ENCODE data around the gene IL10RA. TPM values are rescaled to one million over a fixed set of nuclear protein-coding genes. Genes with fewer than 3 reads are reported as not detected.

The IL10RA gene
- total RNA-seq, 2 experiments from 2014 or later: 15.7 to 25.2 TPM

GRCh38 chr11:117950993-117951961 lies 34.9 kb upstream of the IL10RA start:
- peak overlapping the region; percentile 60; the same call in 1 of the 2 replicates for H2AFZ ChIP-seq (ENCODE audit: low read length)
- no peak overlapping the region for H3K4me3 ChIP-seq (ENCODE audit: low read depth, low read length, poor library complexity, severe bottlenecking)
- intact Hi-C loops (cut with micrococcal nuclease; ENCODE audit: unreplicated experiment): loop anchor here (1.0 to 2.0 kb wide), 2 partner anchors 58 to 102 kb away; no protein-coding TSS in a partner anchor

GRCh38 chr11:117953024-117953671 lies 33.0 kb upstream of the IL10RA start:
- H4K20me1 ChIP-seq (ENCODE audit: insufficient read depth, low read length): no peaks in the 10 kb centered on the region
- H3K4me1 ChIP-seq (ENCODE audit: insufficient read depth, low read length, poor library complexity, severe bottlenecking): peaks cover 34% of the 10 kb centered on the region
- no peak for TF ChIP-seq EZH2phosphoT487 (IDR thresholded peaks at IDR 0.05; ENCODE audit: borderline replicate concordance, low read depth, low read length)
- TF ChIP-seq CTCF (conservative IDR thresholded peaks at IDR 0.05; ENCODE audit: low read length): no peak
- H3K27ac ChIP-seq (ENCODE audit: low read depth, low read length, poor library complexity, severe bottlenecking): no peak overlapping the region
- H3K79me2 ChIP-seq (ENCODE audit: insufficient read depth, low read depth, low read length): no peaks in the 10 kb centered on the region
- POLR2A ChIA-PET: interaction anchor here (0.7 to 1.7 kb wide), 3 partner anchors 32 to 63 kb away, joined by 3 read pairs; no protein-coding TSS in a partner anchor
- H3K9me2 ChIP-seq (ENCODE audit: insufficient read depth, low read length): no peaks in the 10 kb centered on the region
- CTCF ChIA-PET (ENCODE audit: unreplicated experiment): interaction anchor here (1.0 kb wide), 1 partner anchor 134 kb away, joined by 5 read pairs; no protein-coding TSS in a partner anchor
- intact Hi-C loops (cut with micrococcal nuclease; ENCODE audit: unreplicated experiment): no loop called here
- no peak overlapping the region for H3K4me3 ChIP-seq (ENCODE audit: low read depth, low read length, poor library complexity, severe bottlenecking)
- peak overlapping the region; percentile 39 for H3K4me2 ChIP-seq (ENCODE audit: low read length)
- BruUV-seq (replicated peaks): no TSS peak
- DNase-seq (ENCODE audit: low spot score): peak; percentile 25
- peak overlapping the region; percentile 16; the same call in 1 of the 2 replicates for H2AFZ ChIP-seq (ENCODE audit: low read length)
- H3K9me3 ChIP-seq (ENCODE audit: low read length): 0 out of 2 replicates have a peak, but pooled peaks cover 12% of the 10 kb centered on the region
- no peaks in the 10 kb centered on the region for H3K36me3 ChIP-seq (ENCODE audit: insufficient read depth, low read length)

More at GRCh38 chr11:117950993-117951961, 34.9 kb upstream of the IL10RA start:
- no peak for TF ChIP-seq EZH2phosphoT487 (IDR thresholded peaks at IDR 0.05; ENCODE audit: borderline replicate concordance, low read depth, low read length)
- TF ChIP-seq CTCF (conservative IDR thresholded peaks at IDR 0.05; ENCODE audit: low read length): no peak
- no peaks in the 10 kb centered on the region for H3K9me2 ChIP-seq (ENCODE audit: insufficient read depth, low read length)
- H4K20me1 ChIP-seq (ENCODE audit: insufficient read depth, low read length): no peaks in the 10 kb centered on the region
- no peaks in the 10 kb centered on the region for H3K9me3 ChIP-seq (ENCODE audit: low read length)
- peak overlapping the region; percentile 50 for H3K4me2 ChIP-seq (ENCODE audit: low read length)
- H3K4me1 ChIP-seq (ENCODE audit: insufficient read depth, low read length, poor library complexity, severe bottlenecking): peaks cover 34% of the 10 kb centered on the region
- H3K36me3 ChIP-seq (ENCODE audit: insufficient read depth, low read length): no peaks in the 10 kb centered on the region
- no peaks in the 10 kb centered on the region for H3K79me2 ChIP-seq (ENCODE audit: insufficient read depth, low read depth, low read length)
- CTCF ChIA-PET (ENCODE audit: unreplicated experiment): interaction anchor here (1.1 to 1.2 kb wide), 3 partner anchors 35 to 136 kb away, joined by 3 to 4 read pairs (median 4); partner anchors contain the start of gene IL10RA
- POLR2A ChIA-PET: interaction anchor here (0.9 to 1.3 kb wide), 2 partner anchors 101 to 130 kb away, joined by 3 to 6 read pairs; no protein-coding TSS in a partner anchor
- no peak overlapping the region for H3K27ac ChIP-seq (ENCODE audit: low read depth, low read length, poor library complexity, severe bottlenecking)
- peak; percentile 74 for DNase-seq (ENCODE audit: low spot score)
- no TSS peak for BruUV-seq (replicated peaks)

Data from OCI-LY7 (cell line).